Measurements from ENCODE around the gene ABCC4.
"Not testable (repeated sequence)": the region's sequence is repeated elsewhere in the genome, so short reads cannot be mapped to it uniquely, and the experiment has no call there.

The ABCC4 gene

DNA sequence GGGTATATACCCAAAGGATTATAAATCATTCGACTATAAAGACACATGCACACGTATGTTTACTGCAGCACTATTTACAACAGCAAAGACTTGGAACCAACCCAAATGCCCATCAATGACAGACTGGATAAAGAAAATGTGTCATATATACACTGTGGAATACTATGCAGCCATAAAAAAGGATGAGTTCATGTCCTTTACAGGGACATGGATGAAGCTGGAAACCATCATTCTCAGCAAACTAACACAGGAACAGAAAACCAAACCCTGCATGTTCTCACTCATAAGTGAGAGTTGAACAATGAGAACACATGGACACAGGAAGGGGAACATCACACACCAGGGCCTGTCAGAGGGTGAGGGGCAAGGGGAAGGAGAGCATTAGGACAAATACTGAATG is 102.6 kb downstream of the ABCC4 start:
- DNase-seq (ENCODE audit: low read depth): not testable (repeated sequence)

- DNase-seq (ENCODE audit: low read depth): no peak
Measured at GRCh38 chr13:95197548-95197947, 103.7 kb downstream of the ABCC4 start.

DNA sequence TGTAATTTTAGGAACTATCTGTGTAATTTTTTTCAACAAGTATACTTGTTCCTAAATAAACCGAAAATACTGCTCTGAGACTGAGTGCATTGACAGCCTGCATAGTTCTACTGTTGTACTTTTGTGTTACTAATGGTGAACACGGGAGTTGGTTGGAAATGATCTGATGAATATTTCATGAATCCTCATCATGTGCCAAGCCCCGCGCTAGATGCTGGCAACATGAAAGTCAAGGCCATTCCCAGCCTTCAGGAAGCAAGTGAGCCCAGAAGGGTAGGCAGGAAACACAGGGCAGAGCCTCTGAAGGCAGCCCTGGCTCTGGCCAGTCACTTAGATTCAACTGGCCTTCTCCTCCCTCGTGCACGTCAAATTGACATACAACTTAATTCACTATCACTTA is 106.1 kb downstream of the ABCC4 start:
- DNase-seq (ENCODE audit: low read depth): no peak

GRCh38 chr13:95193509-95194230 is 107.6 kb downstream of the ABCC4 start:
- DNase-seq (ENCODE audit: low read depth): no peak

DNA sequence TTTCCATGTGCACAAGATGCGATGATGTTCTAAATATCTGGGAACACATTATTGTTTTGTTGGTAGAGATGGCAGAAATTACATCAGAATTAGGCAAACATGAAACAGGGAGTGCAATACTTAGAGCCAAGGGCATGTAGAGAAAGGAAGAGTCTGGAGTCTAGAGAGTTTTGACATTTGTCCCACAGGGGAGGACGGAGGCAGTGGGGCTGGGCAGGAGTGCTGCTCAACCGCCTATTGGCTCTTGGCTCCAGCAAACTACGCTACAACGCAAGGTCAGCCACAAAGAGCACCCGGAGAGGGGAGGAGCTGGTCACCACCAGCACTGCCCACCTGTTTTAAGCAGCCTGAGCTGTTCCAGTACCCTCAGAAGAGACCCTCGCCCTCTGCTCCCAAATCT is 108.3 kb downstream of the ABCC4 start:
- no peak for DNase-seq (ENCODE audit: low read depth)

DNA sequence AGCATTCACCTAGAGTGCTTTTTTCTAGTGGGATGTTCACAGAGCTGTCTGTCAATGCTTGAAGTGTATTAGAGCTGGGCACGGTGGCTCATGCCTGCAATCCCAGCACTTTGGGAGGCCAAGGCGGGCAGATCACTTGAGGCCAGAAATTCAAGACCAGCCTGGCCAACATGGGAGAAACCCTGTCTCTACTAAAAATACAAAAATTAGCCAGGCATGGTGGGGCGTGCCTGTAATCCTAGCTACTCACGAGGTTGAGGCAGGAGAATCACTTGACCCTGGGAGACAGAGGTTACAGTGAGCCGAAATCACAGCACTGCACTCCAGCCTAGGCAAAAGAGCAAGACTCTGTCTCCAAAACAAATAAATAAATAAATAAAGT is 108.7 kb downstream of the ABCC4 start:
- DNase-seq (ENCODE audit: low read depth): not testable (repeated sequence)

DNA sequence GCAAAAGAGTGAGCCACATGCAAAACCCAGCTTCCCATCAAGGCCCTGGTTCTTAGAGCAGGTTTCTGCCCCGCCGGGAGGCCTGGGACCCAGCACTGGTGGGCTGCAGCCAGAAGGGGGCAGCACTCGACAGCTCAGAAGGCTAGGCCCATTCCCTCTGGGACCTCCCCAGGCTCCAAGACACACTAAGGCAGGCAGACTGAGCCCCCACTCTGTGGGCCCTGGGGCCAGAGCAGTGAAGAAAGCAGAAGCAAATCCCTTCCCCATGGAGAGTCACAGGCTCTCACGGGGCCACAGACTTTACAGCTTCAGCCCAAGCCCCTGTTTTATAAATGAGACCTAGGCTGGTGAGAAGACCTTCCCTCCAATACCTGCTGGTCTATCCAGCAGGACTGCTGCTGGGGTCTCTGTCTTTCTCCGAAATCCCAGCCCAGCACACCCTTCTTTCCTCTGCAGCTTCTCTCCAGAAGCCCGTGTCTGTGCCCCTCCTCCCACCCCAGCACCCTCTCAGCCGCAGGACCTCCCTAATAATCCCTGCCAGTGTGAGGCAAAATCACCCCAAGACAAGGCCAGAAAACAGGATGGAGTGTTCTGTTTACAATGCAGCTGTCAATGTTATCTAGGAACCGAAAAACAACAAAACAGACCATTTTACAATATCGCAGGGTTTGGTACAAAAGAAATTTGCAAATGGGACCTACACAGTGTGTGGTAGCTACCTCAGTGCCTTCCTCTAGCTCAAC is 109.3 kb downstream of the ABCC4 start:
- DNase-seq (ENCODE audit: low read depth): no peak

DNA sequence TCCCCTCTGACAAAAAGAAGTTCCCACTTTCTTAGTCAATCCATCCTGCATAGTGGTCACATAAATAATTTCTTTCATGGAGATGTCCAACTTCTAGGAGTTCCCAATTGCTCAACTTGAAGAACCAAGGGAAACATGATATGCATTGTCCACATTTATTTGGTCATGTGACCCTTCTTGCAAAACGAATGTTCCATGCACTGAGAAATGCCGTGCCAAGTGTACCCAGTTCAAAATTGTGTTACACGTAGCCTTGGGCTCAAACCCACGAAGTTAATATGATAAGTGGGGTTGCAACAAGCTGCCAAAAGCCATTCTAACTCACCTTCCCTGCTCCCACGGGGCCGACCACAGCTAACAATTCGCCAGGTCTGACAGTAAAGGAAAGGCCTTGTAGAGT is 113.1 kb downstream of the ABCC4 start:
- no peak for DNase-seq (ENCODE audit: low read depth)

- DNase-seq (ENCODE audit: low read depth): no peak
Measured at GRCh38 chr13:95185851-95186250, 115.4 kb downstream of the ABCC4 start.

- DNase-seq (ENCODE audit: low read depth): no peak
Measured at GRCh38 chr13:95185311-95185710, 115.9 kb downstream of the ABCC4 start.

DNA sequence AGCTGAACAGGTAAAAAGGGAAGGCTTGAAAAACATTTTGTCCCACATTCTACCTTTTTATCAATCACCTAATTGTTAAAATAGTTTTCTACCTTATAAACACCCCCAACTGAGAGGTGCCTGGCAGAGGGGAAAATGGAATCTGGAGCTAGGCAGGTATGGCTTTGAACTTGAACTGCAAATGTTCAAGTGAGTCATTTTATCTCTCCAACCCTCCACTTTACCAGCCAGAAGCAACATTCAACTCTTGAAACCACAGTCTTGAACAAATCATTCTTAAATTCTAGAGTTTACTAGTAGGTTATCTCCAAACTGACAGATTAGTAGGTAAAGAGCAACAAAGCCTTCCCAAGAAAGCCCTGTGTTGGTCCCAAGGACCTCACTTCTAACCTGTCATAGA is 116.9 kb downstream of the ABCC4 start:
- no peak for DNase-seq (ENCODE audit: low read depth)

DNA sequence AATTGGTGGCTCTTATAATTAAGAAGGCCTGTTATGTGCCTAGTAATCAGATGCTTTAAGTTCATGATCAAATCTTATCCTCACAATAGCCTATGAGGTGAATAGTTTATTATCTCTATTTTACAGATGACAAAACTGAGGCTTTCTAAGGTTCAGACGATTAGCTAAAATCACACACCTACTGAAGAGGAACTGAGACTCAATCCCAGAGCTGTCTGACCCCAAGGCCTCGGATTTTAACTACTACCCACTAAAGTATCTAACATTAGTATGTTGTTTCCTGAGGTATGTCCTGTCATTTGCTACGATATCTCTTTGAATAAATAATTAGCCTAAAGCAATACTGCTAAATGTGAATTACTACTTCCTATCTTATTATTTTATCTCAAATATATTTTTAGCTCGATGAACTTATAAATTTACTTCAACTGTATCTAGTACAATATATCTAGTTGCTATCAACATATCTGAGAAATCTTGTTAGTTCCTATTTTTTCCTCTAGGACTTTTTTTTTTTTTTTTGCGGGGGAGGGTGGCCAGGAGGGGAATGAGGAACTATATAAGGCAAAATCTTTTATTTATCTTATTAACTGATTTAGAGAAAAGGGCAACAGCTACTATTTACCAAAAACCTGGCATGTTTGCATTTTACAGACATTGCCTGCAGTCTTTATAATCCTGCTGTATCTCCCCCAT is 118.5 kb downstream of the ABCC4 start:
- no peak for DNase-seq (ENCODE audit: low read depth)

DNA sequence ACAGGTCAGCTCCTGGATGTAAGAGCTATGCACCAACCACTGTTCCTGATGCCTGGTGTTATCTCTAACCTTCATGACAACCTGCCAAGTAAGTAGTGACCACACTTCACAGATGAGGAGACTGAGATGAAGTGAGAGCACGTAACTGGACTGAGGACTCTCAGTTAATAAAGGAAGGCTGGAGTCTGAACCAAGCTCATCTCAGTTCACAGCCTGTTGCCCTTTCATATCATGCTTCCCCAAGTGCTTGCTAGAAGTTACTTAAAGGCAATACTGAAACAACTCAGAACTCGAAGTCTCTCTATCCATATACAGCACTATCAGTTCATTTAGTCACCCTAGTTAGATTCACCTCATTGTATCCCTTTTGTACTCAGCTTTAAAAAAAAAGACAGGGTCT is 119.7 kb downstream of the ABCC4 start:
- DNase-seq (ENCODE audit: low read depth): no peak

DNA sequence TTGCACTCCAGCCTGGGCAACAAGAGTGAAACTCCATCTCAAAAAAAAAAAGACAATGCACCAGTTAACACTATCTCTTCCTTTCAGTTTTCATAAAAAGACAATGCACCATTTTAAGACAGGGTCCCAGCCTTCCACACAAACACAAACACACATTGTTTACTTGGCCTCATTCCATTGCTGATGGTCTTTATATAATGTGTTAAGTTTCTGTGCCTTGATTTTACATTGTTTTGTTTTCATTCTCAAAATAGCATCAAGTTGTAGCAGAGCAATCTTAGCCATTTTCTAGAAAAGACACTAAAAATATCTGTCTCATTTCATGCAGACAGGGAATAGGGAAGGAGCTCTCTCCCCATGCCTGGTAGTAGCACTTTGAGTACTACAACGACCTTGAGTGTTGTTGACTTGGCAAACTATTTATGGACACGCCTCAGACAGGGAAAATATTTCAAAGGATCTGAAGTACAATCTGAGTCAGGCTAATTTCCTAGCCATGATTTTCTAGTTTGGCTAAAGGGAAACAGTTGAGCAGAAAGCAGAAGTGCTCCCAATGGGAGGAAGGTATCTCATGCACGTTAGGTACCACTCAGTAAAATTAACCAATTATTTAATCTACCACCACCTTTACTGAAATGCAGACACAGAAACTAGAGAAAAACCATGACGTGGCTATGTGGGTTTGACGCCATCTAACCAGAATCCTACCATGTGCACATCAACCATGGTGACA is 120.6 kb downstream of the ABCC4 start:
- DNase-seq (ENCODE audit: low read depth): no peak

DNA sequence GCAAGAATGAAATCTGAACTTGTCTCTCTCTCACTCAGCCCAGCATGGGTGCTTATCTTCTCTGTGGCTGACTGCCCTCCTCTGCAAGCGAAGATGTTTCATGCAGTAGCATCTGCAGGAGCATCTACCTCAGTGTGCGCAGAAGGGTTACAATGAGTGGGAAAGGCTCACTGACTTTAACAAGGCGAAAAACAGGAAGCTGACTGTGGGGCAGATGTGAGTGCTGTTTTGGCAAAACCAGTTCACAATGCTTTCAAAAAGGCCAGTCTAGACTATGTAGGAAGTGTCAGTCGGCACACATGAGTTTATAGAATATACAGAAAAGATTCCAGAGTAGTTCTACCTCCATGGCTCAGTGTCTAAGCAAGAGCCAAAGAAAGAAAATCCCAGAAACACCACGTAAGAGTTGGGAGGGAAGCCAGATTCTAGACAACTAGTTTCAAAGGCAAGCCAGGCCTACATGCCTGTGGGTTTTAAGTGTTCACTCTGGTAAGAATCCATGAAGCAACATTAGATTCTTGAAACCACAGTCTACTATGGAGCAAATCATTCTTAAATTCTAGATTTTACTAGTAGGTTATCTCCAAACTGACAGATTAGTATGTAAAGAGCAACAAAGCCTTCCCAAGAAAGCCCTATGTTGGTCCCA is 124.5 kb downstream of the ABCC4 start:
- no peak for DNase-seq (ENCODE audit: low read depth)

DNA sequence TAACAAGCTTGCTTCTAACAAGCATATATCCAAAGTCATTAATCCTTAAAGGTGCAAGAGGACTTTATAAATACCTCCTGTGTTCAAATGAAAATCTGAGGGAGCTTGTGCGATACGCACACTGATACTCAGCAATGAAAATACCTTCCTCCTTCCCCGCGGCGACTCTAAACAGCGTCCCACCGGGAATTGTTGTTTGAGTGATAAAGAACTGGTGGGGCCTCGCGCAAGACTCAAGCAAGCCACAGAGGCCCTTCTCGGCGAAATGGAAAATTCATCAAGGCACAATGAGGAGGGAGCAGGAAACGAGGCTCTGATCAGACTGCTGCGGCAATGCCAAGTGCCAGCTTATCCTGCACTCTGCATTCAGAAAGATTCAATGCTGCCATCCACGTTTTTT is 126.7 kb downstream of the ABCC4 start:
- no peak for DNase-seq (ENCODE audit: low read depth)

GRCh38 chr13:95168191-95168590 is 133.1 kb downstream of the ABCC4 start:
- DNase-seq (ENCODE audit: low read depth): no peak

- not testable (repeated sequence) for DNase-seq (ENCODE audit: low read depth)
Measured at GRCh38 chr13:95167003-95167402, 134.2 kb downstream of the ABCC4 start.

DNA sequence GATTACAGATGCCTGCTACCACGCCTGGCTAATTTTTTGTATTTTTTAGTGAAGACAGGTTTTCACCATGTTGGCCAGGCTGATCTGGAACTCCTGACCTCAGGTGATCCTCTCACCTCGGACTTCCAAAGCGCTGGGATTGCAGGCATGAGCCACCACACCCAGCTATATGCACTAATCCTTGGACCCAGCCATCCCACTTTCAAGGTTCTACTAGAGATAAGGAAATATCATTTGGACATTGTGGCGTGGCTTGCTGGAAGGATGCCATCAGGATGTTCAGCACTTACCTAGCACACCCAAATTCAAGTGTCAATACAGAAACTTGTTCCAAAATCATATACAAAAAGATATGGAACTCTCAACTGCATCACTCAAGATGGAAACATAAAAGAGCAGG is 136.4 kb downstream of the ABCC4 start:
- no peak for DNase-seq (ENCODE audit: low read depth)

DNA sequence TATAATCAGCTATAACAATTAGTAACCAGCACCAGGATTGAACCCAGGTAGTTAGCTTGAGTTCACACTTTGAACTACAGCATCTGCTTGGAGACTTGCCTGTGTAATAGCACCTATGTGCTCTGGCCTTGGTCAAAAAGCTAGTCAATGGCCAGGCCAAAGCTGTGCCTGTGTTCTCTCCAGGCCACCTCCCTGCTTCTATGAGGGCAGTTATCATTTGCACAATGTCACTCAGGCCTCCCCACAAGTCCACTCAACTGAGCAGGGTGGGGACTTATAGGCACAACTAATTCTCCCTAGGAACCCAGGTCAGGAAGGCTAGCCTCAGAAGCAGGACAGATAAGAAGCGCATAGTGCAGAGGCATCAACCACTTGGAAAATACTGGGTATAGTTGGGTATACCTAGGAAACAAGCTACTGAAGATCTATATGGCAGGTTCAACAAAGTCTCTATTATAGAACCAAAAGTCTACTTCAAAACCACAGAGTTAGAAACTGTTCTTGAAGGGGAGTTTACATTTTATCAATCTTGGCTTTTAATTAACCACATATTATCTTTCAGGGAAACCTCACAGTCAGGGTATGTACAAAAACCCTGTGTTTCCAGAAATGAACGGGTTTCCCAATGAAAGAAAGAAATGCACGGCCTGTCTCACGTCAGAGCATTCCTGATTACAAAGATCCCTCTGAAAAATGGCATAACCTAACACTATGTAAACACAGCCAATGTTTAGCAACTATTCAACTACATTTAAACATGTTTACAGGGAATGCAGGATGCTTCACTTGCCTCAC is 140.9 kb downstream of the ABCC4 start:
- DNase-seq (ENCODE audit: low read depth): no peak

DNA sequence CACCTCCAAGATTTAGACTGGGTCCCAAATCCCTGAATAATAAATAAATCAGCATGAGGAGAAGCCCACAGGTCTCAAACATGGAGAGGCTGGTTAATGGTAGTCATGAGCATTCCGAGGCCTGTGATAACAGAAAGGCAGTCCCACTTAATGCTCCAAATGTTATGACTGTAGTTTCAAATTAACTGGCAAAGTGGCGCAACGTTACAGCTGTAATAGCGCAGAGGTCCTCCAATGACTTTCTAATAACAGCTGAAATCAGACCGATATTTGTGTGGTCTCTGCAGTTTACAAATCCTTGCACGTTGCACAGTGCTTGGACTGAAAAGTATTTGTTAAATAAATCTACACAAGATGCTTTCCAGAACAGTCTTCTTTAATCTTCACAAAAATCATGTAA is 141.8 kb downstream of the ABCC4 start:
- no peak for DNase-seq (ENCODE audit: low read depth)
